H9 (cell line): ENCODE results near the gene MEP1A. TPM values are rescaled to one million over a fixed set of nuclear protein-coding genes. Genes with fewer than 3 reads are reported as not detected.

Experiments used
- DNase-seq: peaks from one replicate; pipeline ENCODE4 v3.0.0-alpha.2; 2017
- H2AFZ ChIP-seq: one replicate; pipeline ENCODE4 v1.6.1; 2013; ENCODE audit warnings: mild to moderate bottlenecking, low read length, control low read depth, moderate library complexity
- H2AK5ac ChIP-seq: 2 replicates; pipeline ENCODE4 v1.6.1; 2013; ENCODE audit warnings: low read length, control low read depth, mixed read lengths; ENCODE audit not compliant: insufficient read length
- H2BK120ac ChIP-seq: one replicate; pipeline ENCODE4 v1.6.1; 2013; ENCODE audit warnings: low read depth, mild to moderate bottlenecking, low read length, control low read depth, inconsistent platforms; ENCODE audit not compliant: poor library complexity, severe bottlenecking
- H2BK12ac ChIP-seq: 2 replicates; pipeline ENCODE4 v1.6.1; 2013; ENCODE audit warnings: low read length, control low read depth, mixed read lengths, low read depth; ENCODE audit not compliant: insufficient read length
- H2BK15ac ChIP-seq: 2 replicates; pipeline ENCODE4 v1.6.1; 2013; ENCODE audit warnings: low read depth, low read length, control low read depth
- H2BK20ac ChIP-seq: one replicate; pipeline ENCODE4 v1.6.1; 2013; ENCODE audit warnings: low read depth, mild to moderate bottlenecking, low read length, control low read depth, inconsistent platforms; ENCODE audit not compliant: poor library complexity, severe bottlenecking
- H2BK5ac ChIP-seq: 2 replicates; pipeline ENCODE4 v1.6.1; 2013; ENCODE audit warnings: low read length, control low read depth, mixed read lengths; ENCODE audit not compliant: insufficient read length
- H3K14ac ChIP-seq: 2 replicates; pipeline ENCODE4 v1.6.1; 2013; ENCODE audit warnings: low read length, control low read depth; ENCODE audit not compliant: insufficient read depth
- H3K18ac ChIP-seq: 2 replicates; pipeline ENCODE4 v1.6.1; 2013; ENCODE audit warnings: low read depth, mild to moderate bottlenecking, mixed read lengths, low read length, control low read depth; ENCODE audit not compliant: insufficient read length
- H3K23ac ChIP-seq: 2 replicates; pipeline ENCODE4 v1.6.1; 2013; ENCODE audit warnings: low read length, control low read depth, mixed read lengths, low read depth; ENCODE audit not compliant: insufficient read length
- H3K23me2 ChIP-seq: 2 replicates; pipeline ENCODE4 v1.6.1; 2013; ENCODE audit warnings: low read depth, mild to moderate bottlenecking, mixed read lengths, low read length, control low read depth; ENCODE audit not compliant: insufficient read length, poor library complexity, severe bottlenecking
- H3K27ac ChIP-seq: 2 replicates; pipeline ENCODE4 v1.5.1; 2013; ENCODE audit warnings: low read length, control low read depth, mixed read lengths, low read depth; ENCODE audit not compliant: insufficient read length
- H3K27me3 ChIP-seq: 2 replicates; pipeline ENCODE4 v1.6.1; 2013; ENCODE audit warnings: low read length, control low read depth, inconsistent platforms; ENCODE audit not compliant: insufficient read depth
- H3K4ac ChIP-seq: 2 replicates; pipeline ENCODE4 v1.6.1; 2013; ENCODE audit warnings: low read depth, mild to moderate bottlenecking, control low read depth, inconsistent platforms, low read length, moderate library complexity
- H3K4me1 ChIP-seq: 2 replicates; pipeline ENCODE4 v1.6.1; 2013; ENCODE audit warnings: low read length, control low read depth, inconsistent platforms; ENCODE audit not compliant: insufficient read depth
- H3K4me2 ChIP-seq: 2 replicates; pipeline ENCODE4 v1.6.1; 2013; ENCODE audit warnings: low read length, control low read depth, mixed read lengths; ENCODE audit not compliant: insufficient read length, insufficient read depth
- H3K56ac ChIP-seq: 2 replicates; pipeline ENCODE4 v1.6.1; 2013; ENCODE audit warnings: low read depth, mild to moderate bottlenecking, mixed read lengths, low read length, control low read depth; ENCODE audit not compliant: insufficient read length
- H3K79me1 ChIP-seq: 2 replicates; pipeline ENCODE4 v1.6.1; 2013; ENCODE audit warnings: low read depth, mild to moderate bottlenecking, moderate library complexity, low read length, control low read depth, inconsistent platforms; ENCODE audit not compliant: insufficient read depth, poor library complexity, severe bottlenecking
- H3K79me2 ChIP-seq: 2 replicates; pipeline ENCODE4 v1.6.1; 2013; ENCODE audit warnings: low read length, control low read depth, inconsistent platforms; ENCODE audit not compliant: insufficient read depth
- H3K9ac ChIP-seq: 2 replicates; pipeline ENCODE4 v1.6.1; 2013; ENCODE audit warnings: low read length, control low read depth, mixed read lengths; ENCODE audit not compliant: insufficient read length; ENCODE audit errors: extremely low read depth
- H3K9me3 ChIP-seq: one replicate; pipeline ENCODE4 v1.6.1; 2013; ENCODE audit warnings: low read depth, low read length, inconsistent platforms; ENCODE audit not compliant: control insufficient read depth
- H3T11ph ChIP-seq: one replicate; pipeline ENCODE4 v1.6.1; 2013; ENCODE audit warnings: mild to moderate bottlenecking, low read length, control low read depth, inconsistent platforms
- H4K20me1 ChIP-seq: one replicate; pipeline ENCODE4 v1.6.1; 2013; ENCODE audit not compliant: control insufficient read depth, insufficient read length, insufficient read depth
- H4K5ac ChIP-seq: 2 replicates; pipeline ENCODE4 v1.6.1; 2013; ENCODE audit warnings: low read depth, mild to moderate bottlenecking, mixed read lengths, low read length, control low read depth; ENCODE audit not compliant: insufficient read length
- H4K8ac ChIP-seq: replicated peaks from 2 replicates; pipeline ENCODE4 v1.6.1; 2013; ENCODE audit warnings: low read length, control low read depth, mixed read lengths, low read depth; ENCODE audit not compliant: insufficient read length
- H4K91ac ChIP-seq: 2 replicates; pipeline ENCODE4 v1.6.1; 2013; ENCODE audit warnings: low read depth, mild to moderate bottlenecking, moderate library complexity, mixed read lengths, low read length, control low read depth; ENCODE audit not compliant: insufficient read length
- H3K27ac Mint-ChIP-seq, 3 experiments: 2 replicates in 2 of 3; 3 replicates in 1 of 3; pipeline ENCODE4 v1.8.0; 2020 to 2021; ENCODE audit warnings: mixed read lengths in 3 of 3, mild to moderate bottlenecking in 1 of 3, moderate library complexity in 1 of 3
- H3K27me3 Mint-ChIP-seq: 2 replicates; pipeline ENCODE4 v1.8.0; 2021; ENCODE audit warnings: low read depth, mild to moderate bottlenecking, moderate library complexity, mixed read lengths
- H3K36me3 Mint-ChIP-seq, 3 experiments: 2 replicates in 2 of 3; 3 replicates in 1 of 3; pipeline ENCODE4 v1.8.0; 2020 to 2021; ENCODE audit warnings: low read depth in 3 of 3, mixed read lengths in 3 of 3; ENCODE audit not compliant: insufficient read depth in 1 of 3
- H3K4me1 Mint-ChIP-seq, 2 experiments: 2 replicates each; pipeline ENCODE4 v1.8.0; 2020; ENCODE audit warnings: mixed read lengths in 2 of 2
- H3K4me3 Mint-ChIP-seq, 2 experiments: 2 replicates in 1 of 2; 3 replicates in 1 of 2; pipeline ENCODE4 v1.8.0; 2020 to 2021; ENCODE audit warnings: mild to moderate bottlenecking in 2 of 2, mixed read lengths in 2 of 2, moderate library complexity in 1 of 2
- H3K9me3 Mint-ChIP-seq, 2 experiments: 2 replicates in 1 of 2; 3 replicates in 1 of 2; pipeline ENCODE4 v1.8.0; 2020; ENCODE audit warnings: mild to moderate bottlenecking in 2 of 2, mixed read lengths in 2 of 2, moderate library complexity in 1 of 2
- CTCF ChIP-seq: fragments of 200-600 bp; sonication (generic); conservative IDR thresholded peaks from 3 replicates; pipeline ENCODE4 v1.8.0; 2021; ENCODE audit warnings: antibody characterized with exemption, mild to moderate bottlenecking
- WGBS: extraction: QIAGEN DNeasy Blood & Tissue Kit; methylation state at CpG from one replicate; pipeline ENCODE4 v1.1.7; 2013; ENCODE audit warnings: missing lambda C conversion rate, low lambda C conversion rate, mixed read lengths; ENCODE audit not compliant: insufficient read length; ENCODE audit errors: extremely low coverage; 5-methylcytosine and 5-hydroxymethylcytosine counted together
- total RNA-seq: library from RNA; stranded (reverse); gene quantifications from 2 replicates; pipeline ENCODE4 v1.2.1, GENCODE V29; 2021

MEP1A gene
- total RNA-seq, 1 experiment from 2014 or later, result not detected

GRCh38 chr6:46746696-46747095, 46.5 kb upstream of the MEP1A start, which contains the start of gene ANKRD66:
Gene ANKRD66 (plus strand): TSS chr6:46746933. CDS start chr6:46751949, 5,016 bp downstream.
- H3K9me3 Mint-ChIP-seq, result no peaks in the 10 kb centered on the region; a peak in 1 of 5 replicates
- no peak within 1 kb of the TSS for H3K4ac ChIP-seq
- WGBS, result no CpG with 5 or more reads among the region's 1 CpG
- H3K27me3 Mint-ChIP-seq, result peaks cover 19% of the 10 kb centered on the region
- H3K4me1 Mint-ChIP-seq, result peaks cover 15 to 16% of the 10 kb centered on the region in 2 experiments
- H3K9me3 ChIP-seq, result no peaks in the 10 kb centered on the region
- no peaks in the 10 kb centered on the region for H3K79me1 ChIP-seq
- DNase-seq, result no peak
- H2BK5ac ChIP-seq, result no peak within 1 kb of the TSS
- H4K5ac ChIP-seq, result no peak within 1 kb of the TSS
- H3K4me1 ChIP-seq, result peaks cover 2% of the 10 kb centered on the region; the same call in 1 of the 2 replicates
- H3K79me2 ChIP-seq, result no peaks in the 10 kb centered on the region
- no peak within 1 kb of the TSS for H3K56ac ChIP-seq
- no peak within 1 kb of the TSS for H2AK5ac ChIP-seq
- no peak within 1 kb of the TSS for H2BK120ac ChIP-seq
- H2BK15ac ChIP-seq, result no peak within 1 kb of the TSS
- H4K91ac ChIP-seq, result no peak within 1 kb of the TSS
- H2BK20ac ChIP-seq, result no peak within 1 kb of the TSS
- H3K18ac ChIP-seq, result no peak within 1 kb of the TSS
- TF ChIP-seq CTCF, result no peak
- H3K27me3 ChIP-seq, result no peaks in the 10 kb centered on the region
- H3T11ph ChIP-seq, result no peak within 1 kb of the TSS
- H3K36me3 Mint-ChIP-seq, result no peaks in the 10 kb centered on the region
- no peak within 1 kb of the TSS for H3K27ac Mint-ChIP-seq
- H2BK12ac ChIP-seq, result no peak within 1 kb of the TSS
- H3K27ac ChIP-seq, result no peak within 1 kb of the TSS
- H4K8ac ChIP-seq, result no peak within 1 kb of the TSS
- H3K23me2 ChIP-seq, result no peaks in the 10 kb centered on the region
- no peak within 1 kb of the TSS for H3K4me3 Mint-ChIP-seq
- H3K14ac ChIP-seq, result no peak within 1 kb of the TSS
- H3K4me2 ChIP-seq, result no peak within 1 kb of the TSS
- H2AFZ ChIP-seq, result no peak within 1 kb of the TSS
- no peaks in the 10 kb centered on the region for H4K20me1 ChIP-seq
- H3K23ac ChIP-seq, result no peak within 1 kb of the TSS
- no peak within 1 kb of the TSS for H3K9ac ChIP-seq
